Left ventricle myocardium inferior (tissue), 1 donor: ENCODE data around the gene NTSR1. TPM values are rescaled to one million over a fixed set of nuclear protein-coding genes. Genes with fewer than 3 reads are reported as not detected.

ENCODE experiments used
- DNase-seq: peaks from one replicate; pipeline ENCODE4 v3.0.0-alpha.2; 2020
- H3K27ac ChIP-seq: fragments of 200-600 bp; replicated peaks from 2 replicates; pipeline ENCODE4 v1.8.0; 2021
- H3K27me3 ChIP-seq: fragments of 200-600 bp; 2 replicates; pipeline ENCODE4 v1.8.0; 2021; ENCODE audit warnings: low read depth
- H3K36me3 ChIP-seq: fragments of 200-600 bp; 2 replicates; pipeline ENCODE4 v1.8.0; 2021
- H3K4me1 ChIP-seq: fragments of 200-600 bp; 2 replicates; pipeline ENCODE4 v1.8.0; 2021
- H3K4me3 ChIP-seq: fragments of 200-600 bp; 2 replicates; pipeline ENCODE4 v1.8.0; 2021; ENCODE audit warnings: mild to moderate bottlenecking, moderate library complexity
- H3K9me3 ChIP-seq: fragments of 200-600 bp; replicated peaks from 2 replicates; pipeline ENCODE4 v1.8.0; 2021
- CTCF ChIP-seq: fragments of 200-600 bp; IDR thresholded peaks from 2 replicates; pipeline ENCODE4 v1.8.0; 2021; ENCODE audit warnings: antibody characterized with exemption, mild to moderate bottlenecking, borderline replicate concordance
- intact Hi-C: fragments of 100-400 bp; cut with micrococcal nuclease; formaldehyde crosslinking; loops from one replicate; pipeline ENCODE4 v1.11.0; 2022
- total RNA-seq: library from RNA; stranded (reverse); fragmentation: NEBNext Ultra II Directional; extraction: Animal tissue kit (Norgen Biotek cat#: 25700); gene quantifications from one replicate; pipeline ENCODE4 v1.2.1, GENCODE V29; 2021
- donor health status: DM: no; HTN: yes; CAD: no; lungs with severe emphysema.

The NTSR1 gene
- total RNA-seq, 1 donor from 2014 or later: not detected

GRCh38 chr20:62797671-62798532, 89.3 kb downstream of the NTSR1 start:
- H3K27me3 ChIP-seq: no peaks in the 10 kb centered on the region
- no peaks in the 10 kb centered on the region for H3K9me3 ChIP-seq
- intact Hi-C loops: loop anchor here (10.0 kb wide), 1 partner anchor 293 kb away; no protein-coding TSS in a partner anchor
- no peak for TF ChIP-seq CTCF
- peaks cover 35% of the 10 kb centered on the region for H3K36me3 ChIP-seq
- peaks cover 61% of the 10 kb centered on the region for H3K4me1 ChIP-seq
- DNase-seq: no peak
- H3K27ac ChIP-seq: peak overlapping the region; percentile 92
- peak overlapping the region; percentile 81 for H3K4me3 ChIP-seq

GRCh38 chr20:62799036-62799435, 90.4 kb downstream of the NTSR1 start:
- peaks cover 62% of the 10 kb centered on the region for H3K4me1 ChIP-seq
- no peaks in the 10 kb centered on the region for H3K9me3 ChIP-seq
- TF ChIP-seq CTCF: no peak
- H3K27ac ChIP-seq: no peak overlapping the region
- intact Hi-C loops: loop anchor here (10.0 kb wide), 1 partner anchor 294 kb away; no protein-coding TSS in a partner anchor
- no peak for DNase-seq
- H3K4me3 ChIP-seq: no peak overlapping the region
- peaks cover 35% of the 10 kb centered on the region for H3K36me3 ChIP-seq
- no peaks in the 10 kb centered on the region for H3K27me3 ChIP-seq

GRCh38 chr20:62799459-62799858, 90.8 kb downstream of the NTSR1 start:
- intact Hi-C loops: loop anchor here (10.0 kb wide), 1 partner anchor 295 kb away; no protein-coding TSS in a partner anchor
- no peak overlapping the region for H3K27ac ChIP-seq
- H3K9me3 ChIP-seq: no peaks in the 10 kb centered on the region
- no peaks in the 10 kb centered on the region for H3K27me3 ChIP-seq
- no peak for TF ChIP-seq CTCF
- peaks cover 35% of the 10 kb centered on the region for H3K36me3 ChIP-seq
- no peak for DNase-seq
- peaks cover 65% of the 10 kb centered on the region for H3K4me1 ChIP-seq
- H3K4me3 ChIP-seq: no peak overlapping the region

- H3K27me3 ChIP-seq: no peaks in the 10 kb centered on the region
- no peak for DNase-seq
- H3K4me1 ChIP-seq: peaks cover 63% of the 10 kb centered on the region
- intact Hi-C loops: loop anchor here (10.0 kb wide), 1 partner anchor 295 kb away; no protein-coding TSS in a partner anchor
- no peak overlapping the region for H3K4me3 ChIP-seq
- H3K36me3 ChIP-seq: peaks cover 35% of the 10 kb centered on the region
- no peak overlapping the region for H3K27ac ChIP-seq
- H3K9me3 ChIP-seq: no peaks in the 10 kb centered on the region
- no peak for TF ChIP-seq CTCF
Measured at GRCh38 chr20:62799873-62800272, 91.2 kb downstream of the NTSR1 start.

- peaks cover 63% of the 10 kb centered on the region for H3K4me1 ChIP-seq
Measured at GRCh38 chr20:62800314-62801259, 92.0 kb downstream of the NTSR1 start.

More at GRCh38 chr20:62800314-62801259, 92.0 kb downstream of the NTSR1 start:
- DNase-seq: no peak
- H3K9me3 ChIP-seq: no peaks in the 10 kb centered on the region
- no peak for TF ChIP-seq CTCF
- H3K27ac ChIP-seq: peak overlapping the region; percentile 79
- H3K27me3 ChIP-seq: no peaks in the 10 kb centered on the region
- intact Hi-C loops: no loop called here
- no peak overlapping the region for H3K4me3 ChIP-seq
- H3K36me3 ChIP-seq: peaks cover 35% of the 10 kb centered on the region
